ENCODE measurements around the gene GALNTL6.

GALNTL6 gene

DNA sequence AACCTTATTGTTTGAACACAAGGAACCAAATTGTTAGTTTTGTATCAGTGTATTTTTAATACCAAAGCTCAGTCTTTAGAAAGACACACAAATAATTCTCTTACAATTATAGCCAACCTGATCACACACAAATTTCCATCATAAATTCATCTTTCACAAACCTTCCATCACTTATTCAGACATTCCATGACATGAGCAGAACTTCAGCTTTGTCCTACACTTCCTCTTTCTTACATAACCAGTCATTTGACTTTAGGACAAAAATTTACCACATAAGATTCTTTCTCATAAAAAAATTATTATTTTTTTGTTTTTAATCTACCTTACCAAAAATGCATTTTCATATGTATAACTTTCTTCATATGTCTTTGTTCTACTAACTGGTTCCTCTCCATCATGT, 312.2 kb downstream of the GALNTL6 start:
- DNase-seq (ENCODE audit: low read depth): no peak

- no peak for DNase-seq (ENCODE audit: low read depth)
These were observed 314.0 kb downstream of the GALNTL6 start for GRCh38 chr4:172127168-172127567.

DNA sequence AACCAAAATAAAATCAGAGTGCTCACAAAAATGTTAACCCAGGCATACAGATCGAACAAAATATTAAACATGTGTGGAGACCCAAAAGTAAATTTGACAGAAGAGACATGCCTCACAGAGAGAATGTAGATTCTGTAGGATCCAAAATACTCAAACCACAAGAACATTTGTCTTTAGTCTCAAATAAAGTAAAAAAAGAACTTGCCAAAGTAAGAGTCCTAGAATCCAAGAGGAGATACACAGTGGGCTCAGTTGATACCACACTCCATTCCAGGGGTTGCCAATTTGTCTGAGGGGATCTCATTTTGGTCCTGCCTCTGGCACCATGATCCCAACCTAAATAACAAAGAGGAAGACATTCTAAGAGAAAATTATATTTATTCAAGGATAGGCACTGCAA, 316.4 kb downstream of the GALNTL6 start:
- DNase-seq (ENCODE audit: low read depth): no peak

GRCh38 chr4:172134521-172134920, 321.3 kb downstream of the GALNTL6 start:
- no peak for DNase-seq (ENCODE audit: low read depth)

DNA sequence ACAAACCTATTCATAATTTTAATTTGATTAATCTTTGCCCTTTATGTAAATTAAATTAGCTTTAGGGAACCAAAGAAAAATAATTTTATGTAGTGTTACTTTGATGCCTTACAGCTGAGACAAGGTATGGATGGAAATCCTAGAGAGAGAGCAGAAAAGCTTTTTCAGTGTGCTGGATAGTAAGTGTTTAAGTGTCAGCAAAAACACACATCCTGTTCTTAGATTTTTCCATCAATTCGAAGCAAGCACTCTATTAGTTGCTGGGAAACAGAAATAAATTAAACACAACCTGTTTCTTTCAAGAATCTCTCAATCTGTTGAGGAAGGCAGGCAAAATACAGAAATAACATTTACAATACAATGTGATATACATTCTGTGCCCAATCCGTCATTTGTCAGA, 327.8 kb downstream of the GALNTL6 start:
- no peak for DNase-seq (ENCODE audit: low read depth)

DNA sequence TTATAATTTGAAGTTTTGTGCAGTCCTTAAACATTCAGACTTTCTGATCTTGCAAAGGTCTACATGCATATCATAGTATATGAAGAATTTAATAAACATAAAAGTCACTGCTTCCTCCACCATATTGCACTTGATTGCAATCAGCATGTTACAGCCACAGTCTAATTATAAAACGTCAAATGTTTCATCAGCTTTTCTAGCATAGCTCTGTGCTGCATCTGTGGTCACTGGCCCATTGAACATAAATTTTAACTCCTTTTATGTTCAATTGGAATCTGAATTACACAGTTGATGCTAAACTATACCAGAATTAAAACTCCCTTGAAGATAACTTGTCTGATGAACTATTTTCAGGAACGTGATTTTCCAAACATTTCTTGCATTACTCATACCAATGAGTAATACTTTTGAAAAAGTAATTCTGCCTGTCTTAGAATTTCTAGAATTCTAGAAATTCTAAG, 329.1 kb downstream of the GALNTL6 start:
- DNase-seq (ENCODE audit: low read depth): no peak

DNA sequence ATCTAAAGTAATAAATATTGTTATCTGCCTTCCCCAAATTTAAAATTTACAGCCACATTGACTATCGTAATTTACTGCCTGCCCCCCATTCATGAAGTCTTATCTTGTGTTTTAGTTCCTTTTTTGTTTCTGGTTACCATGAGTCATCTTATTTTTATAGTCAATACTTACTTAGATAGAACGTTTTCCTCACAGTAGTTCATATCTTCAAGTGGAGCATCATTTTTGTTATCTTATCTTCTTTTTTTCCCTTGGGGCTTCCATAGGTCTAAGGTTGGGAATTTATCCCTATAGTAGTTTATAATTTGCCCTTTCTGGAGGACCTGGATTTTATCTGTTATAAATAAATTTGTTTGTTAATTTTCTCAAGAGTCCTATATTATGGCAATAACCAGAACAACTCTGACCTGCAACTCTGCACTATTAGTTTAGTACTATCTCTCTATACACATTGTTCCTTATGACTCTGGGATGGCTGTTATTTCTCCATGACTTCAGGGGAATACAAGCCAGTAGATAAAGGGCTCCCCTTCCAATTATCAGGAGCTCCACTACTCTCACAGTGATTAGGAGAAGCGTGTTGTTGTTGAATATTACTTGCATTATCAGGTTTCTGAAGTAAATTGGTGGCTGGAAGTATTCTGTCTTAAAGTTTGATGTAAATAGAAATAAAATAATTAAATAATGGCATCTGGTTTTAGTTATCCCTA, 330.6 kb downstream of the GALNTL6 start:
- peak; percentile 45 for DNase-seq (ENCODE audit: low read depth)

GRCh38 chr4:172147687-172148086, 334.5 kb downstream of the GALNTL6 start:
- DNase-seq (ENCODE audit: low read depth): no peak

- no peak for DNase-seq (ENCODE audit: low read depth)
These were observed 336.1 kb downstream of the GALNTL6 start for GRCh38 chr4:172149329-172149728.

DNA sequence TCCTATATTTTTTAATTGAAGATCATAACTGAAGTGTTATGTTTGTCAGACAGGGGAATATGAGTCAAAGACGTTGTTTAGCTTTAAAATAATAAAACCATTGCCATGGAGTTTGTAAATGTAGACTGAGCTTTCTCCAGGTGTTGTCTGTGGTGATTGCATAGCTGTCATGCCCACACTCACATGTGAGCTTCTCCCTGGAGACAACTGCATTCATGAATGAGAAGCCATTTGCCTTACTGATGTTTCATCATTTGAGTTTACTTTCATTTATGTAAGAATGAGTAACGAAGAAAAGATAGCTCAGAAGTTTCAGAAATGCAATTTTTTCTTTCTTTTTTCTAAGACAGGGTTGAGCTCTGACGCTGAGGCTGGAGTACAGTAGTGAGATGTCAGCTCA, 339.1 kb downstream of the GALNTL6 start:
- DNase-seq (ENCODE audit: low read depth): no peak

DNA sequence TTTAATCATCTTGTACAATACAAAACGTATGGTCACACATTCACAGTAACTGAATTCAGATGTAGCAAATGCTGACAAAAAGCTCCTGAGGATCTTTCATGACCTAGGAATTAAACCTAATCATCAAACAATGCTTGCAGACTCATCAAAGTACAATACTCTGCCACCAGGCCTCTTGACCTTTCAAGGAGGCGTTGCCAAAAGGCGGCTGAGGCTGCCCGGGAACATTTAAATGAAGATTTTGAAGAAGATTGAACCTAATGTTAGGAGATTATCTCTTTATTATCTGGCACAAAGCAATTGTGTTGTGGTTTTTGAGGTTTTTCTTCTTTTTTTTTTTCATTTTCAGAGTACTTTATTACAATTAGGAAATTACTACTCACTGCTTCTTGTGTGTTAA, 340.5 kb downstream of the GALNTL6 start:
- DNase-seq (ENCODE audit: low read depth): no peak

- peak; percentile 87 for DNase-seq (ENCODE audit: low read depth)
These were observed 342.7 kb downstream of the GALNTL6 start for GRCh38 chr4:172155838-172156345.

DNA sequence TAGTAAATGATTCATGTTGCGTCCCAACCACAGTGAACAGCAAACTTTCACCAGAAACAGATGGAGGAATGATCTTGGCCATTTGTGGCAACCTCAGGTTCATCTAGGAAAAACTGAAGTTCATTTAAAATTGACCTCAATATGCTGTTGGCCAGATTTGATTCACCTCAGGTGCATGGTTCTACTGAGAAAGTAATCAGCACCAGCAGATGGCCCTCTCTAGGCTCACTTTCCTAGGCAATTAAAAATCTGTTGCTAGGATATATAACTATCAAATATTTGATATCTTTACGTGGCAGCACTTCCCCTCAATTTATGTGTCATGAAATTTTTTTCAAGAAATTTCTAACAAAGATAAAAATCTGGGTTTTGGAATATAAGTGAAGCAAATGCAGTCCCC, 344.7 kb downstream of the GALNTL6 start:
- no peak for DNase-seq (ENCODE audit: low read depth)

DNA sequence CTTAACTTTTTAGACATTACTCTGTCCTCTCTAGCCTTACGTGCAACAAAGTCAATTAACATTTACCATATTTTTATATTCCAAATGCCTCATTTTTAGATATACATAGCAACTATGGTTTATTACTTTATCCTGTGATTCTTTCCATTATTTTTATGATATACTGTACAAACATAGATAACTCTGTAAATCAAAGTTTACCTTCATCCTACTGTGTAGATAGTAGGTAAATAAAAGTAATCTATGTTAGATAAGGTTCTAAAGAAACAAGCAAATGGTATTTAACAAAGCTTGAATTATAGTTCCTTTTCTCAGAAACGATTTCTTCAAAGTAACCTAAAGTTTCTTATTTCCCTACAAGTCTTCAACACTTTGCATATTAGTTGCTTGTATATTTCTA, 350.0 kb downstream of the GALNTL6 start:
- DNase-seq (ENCODE audit: low read depth): no peak

- DNase-seq (ENCODE audit: low read depth): no peak
These were observed 355.7 kb downstream of the GALNTL6 start for GRCh38 chr4:172168888-172169287.

DNA sequence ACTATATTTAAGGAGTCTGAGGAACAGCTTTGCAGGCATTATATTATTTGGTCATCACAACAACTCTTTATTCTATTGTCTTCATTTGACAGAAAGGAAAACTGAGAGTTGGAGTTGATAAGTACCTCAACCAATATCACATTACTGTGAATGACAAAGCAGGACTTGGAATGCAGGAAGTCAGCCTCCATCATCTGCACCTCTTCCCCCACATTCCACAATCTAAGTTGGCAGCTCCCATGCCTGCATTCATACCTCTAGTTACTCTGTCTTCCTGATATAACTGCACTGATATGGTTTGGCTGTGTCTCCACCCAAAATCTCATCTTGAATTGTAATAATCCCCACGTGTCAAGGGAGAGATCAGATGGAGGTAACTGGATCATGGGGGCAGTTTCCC, 356.7 kb downstream of the GALNTL6 start:
- no peak for DNase-seq (ENCODE audit: low read depth)

DNA sequence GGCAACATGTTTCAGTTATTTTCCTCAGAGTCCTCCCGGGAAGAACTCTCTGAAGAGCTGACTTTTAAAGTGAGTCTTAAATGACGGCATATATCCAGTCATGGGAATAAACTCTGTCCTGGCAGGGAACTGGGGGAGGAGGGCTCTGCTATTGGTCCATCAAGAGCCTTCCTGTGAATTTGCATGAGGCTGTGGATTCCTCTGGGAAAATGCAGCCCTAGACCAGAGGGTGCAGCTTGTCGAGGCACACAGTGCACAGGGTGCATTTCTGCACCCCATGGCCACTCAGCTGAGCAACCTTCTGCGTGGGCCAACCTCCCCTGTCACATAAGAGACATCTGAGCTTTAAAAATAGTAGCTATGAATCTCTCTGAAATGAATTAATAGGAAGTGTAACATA, 360.0 kb downstream of the GALNTL6 start:
- DNase-seq (ENCODE audit: low read depth): no peak

GRCh38 chr4:172177382-172177781, 364.2 kb downstream of the GALNTL6 start:
- no peak for DNase-seq (ENCODE audit: low read depth)

DNA sequence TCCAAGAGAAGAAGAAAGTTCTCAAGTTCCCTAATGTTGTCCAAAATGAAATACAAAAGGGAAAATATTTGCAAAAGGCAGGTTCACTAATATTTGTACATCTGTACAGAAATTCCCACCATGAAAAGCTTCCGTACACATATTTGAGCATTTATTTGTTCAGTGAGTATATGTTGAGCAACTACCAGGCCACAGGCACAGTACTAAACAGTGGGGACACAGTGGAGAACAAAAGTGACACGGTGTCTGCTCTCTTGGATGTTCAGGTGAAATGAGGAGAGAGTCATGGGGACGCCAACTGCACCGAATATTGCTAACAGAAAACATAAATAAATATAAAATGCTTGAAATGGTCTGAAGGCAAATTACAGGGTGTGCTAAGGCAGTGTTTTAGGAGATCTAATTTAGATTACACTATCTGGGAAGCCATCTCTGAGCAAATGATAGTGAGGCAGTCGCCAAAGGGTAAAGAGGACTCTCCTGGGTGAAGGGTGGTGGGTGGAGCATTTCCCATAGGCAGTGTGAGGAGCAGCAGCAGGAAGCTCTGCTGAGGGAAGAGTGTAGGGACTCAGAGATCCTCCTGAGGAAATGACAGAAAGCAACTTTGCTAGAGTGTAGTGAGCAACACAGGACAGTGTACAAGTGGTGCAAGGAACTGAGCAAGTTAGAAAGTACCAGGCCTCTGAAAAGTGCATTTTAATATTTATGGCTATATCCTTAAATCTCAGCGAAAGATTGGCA, 375.2 kb downstream of the GALNTL6 start:
- no peak for DNase-seq (ENCODE audit: low read depth)

DNA sequence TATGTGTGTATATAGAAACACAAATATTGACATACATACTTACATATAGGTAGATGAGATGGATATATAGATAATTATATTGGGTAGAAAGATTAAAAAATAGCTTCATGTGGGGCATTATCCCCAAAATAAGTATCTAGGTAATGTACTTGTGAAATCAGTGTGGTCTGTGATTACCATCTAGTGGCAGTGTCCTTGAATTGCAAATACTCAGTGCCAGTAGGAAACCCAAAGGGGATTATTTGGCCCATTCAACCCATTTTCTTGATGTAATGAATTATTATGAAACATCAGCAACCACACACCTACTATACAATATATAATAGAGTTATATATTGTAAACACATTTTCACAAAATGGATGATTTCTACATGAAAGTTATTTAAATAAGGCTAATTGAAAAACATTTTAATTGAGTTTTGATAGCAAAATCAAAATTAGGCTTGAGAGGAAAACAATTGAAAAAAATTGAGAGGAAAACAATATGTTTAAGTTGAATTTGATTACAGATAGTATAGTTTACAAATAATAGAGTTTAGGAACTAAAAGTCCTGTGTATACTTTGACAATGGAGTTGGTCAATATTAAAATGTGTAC, 389.4 kb downstream of the GALNTL6 start:
- peak; percentile 24 for DNase-seq (ENCODE audit: low read depth)

DNA sequence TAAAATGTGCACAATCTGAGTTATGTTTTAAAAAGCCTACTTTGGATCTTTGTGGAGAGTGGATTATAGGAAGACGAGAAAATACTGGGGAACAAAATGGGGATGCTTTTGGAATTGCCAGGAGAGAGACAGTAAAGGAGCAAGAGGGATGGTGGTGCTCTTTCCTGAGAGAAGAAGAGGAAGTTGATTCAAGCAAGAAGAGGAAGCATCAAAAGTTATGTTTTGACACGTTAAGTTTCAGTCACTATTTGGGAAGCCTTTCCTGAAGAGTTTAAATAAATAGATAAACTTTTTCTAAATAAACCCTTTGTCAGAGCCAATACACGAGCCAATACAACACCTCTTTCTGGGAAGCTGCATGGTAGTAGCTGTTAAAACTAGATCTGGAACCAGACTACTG, 394.1 kb downstream of the GALNTL6 start:
- no peak for DNase-seq (ENCODE audit: low read depth)

GRCh38 chr4:172207886-172208285, 394.7 kb downstream of the GALNTL6 start:
- DNase-seq (ENCODE audit: low read depth): no peak

DNA sequence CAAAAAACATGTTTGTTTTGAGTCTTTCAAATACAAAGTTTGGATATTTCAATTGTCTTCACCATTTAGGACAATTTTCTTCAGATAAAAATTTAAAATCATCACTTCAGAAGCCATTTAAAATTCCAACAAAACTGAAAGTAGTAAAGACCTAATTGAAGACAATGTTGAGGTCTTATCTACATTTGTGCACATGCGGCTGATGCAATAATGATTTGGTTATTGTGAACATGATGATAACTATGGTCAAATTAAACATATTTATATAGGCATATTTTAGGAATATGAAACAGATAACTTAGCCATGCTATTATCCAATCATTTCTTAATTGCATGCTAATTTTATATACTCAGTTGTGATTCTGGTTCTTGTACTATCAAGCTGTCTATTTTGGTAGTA, 407.5 kb downstream of the GALNTL6 start:
- DNase-seq (ENCODE audit: low read depth): no peak

All from CMK (cell line).